GM12878 (cell line): ENCODE measurements around the gene SPHK2. TPM values are rescaled to one million over a fixed set of nuclear protein-coding genes. Genes with fewer than 3 reads are reported as not detected.

Experiments
- ATAC-seq: fragments of 200-7000 bp; cut with Tn5 transposase; 3 replicates; pipeline ENCODE4 v1.9.1; 2020; ENCODE audit warnings: mild to moderate bottlenecking, moderate library complexity
- BruUV-seq: library from RNA; stranded (reverse); fragments of 400-500 nt; replicated peaks from 2 replicates; lab custom pipeline; 2021; lab: Mats Ljungman, UMichigan
- CTCF ChIA-PET: fragments of 300-600 bp; sonication (Branson Sonifier 250); formaldehyde crosslinking; extraction: SDS; loops from one replicate; lab custom pipeline; 2021; ENCODE audit warnings: inconsistent platforms; lab: Yijun Ruan, JAX
- POLR2A ChIA-PET: fragments of 350-600 bp; formaldehyde crosslinking; extraction: SDS; loops from one replicate; lab custom pipeline; 2021; ENCODE audit warnings: inconsistent platforms; lab: Charles Lee
- RAD21 ChIA-PET: fragments of 300-600 bp; sonication (Branson Sonifier 250); formaldehyde crosslinking; loops from one replicate; lab custom pipeline; 2023; ENCODE audit warnings: antibody characterized with exemption; ENCODE audit not compliant: unreplicated experiment; lab: Charles Lee
- SMC1A ChIA-PET: fragments of 300-600 bp; sonication (Branson Sonifier 250); formaldehyde crosslinking; loops from one replicate; lab custom pipeline; 2023; ENCODE audit not compliant: unreplicated experiment, uncharacterized antibody; lab: Charles Lee
- DNase-seq: peaks from one replicate; pipeline ENCODE4 v3.0.0-alpha.2; 2011; ENCODE audit warnings: low read depth, low spot score
- FAIRE-seq: peaks from 3 replicates; lab custom pipeline; 2011; peaks lifted over from hg19 to GRCh38; lab: Jason Lieb, UNC
- H2AFZ ChIP-seq: 2 replicates; pipeline ENCODE4 v1.6.0; 2011; ENCODE audit warnings: low read depth, low read length, control low read depth; ENCODE audit not compliant: control insufficient read depth
- H3K27ac ChIP-seq: 2 replicates; pipeline ENCODE4 v1.5.1; 2011; ENCODE audit warnings: control low read depth; ENCODE audit not compliant: control insufficient read depth, insufficient read depth
- H3K27me3 ChIP-seq, 2 experiments: replicated peaks in 1 of 2; 2 replicates each; pipeline versions ENCODE4 v1.6.0 to v1.6.1; 2011; ENCODE audit warnings: low read length in 1 of 2; ENCODE audit not compliant: control insufficient read depth in 2 of 2, insufficient read depth in 2 of 2
- H3K36me3 ChIP-seq, 2 experiments: 2 replicates each; pipeline ENCODE4 v1.5.1; 2011; ENCODE audit warnings: low read length in 1 of 2; ENCODE audit not compliant: control insufficient read depth in 2 of 2, insufficient read depth in 2 of 2
- H3K4me1 ChIP-seq: 2 replicates; pipeline ENCODE4 v1.6.1; 2011; ENCODE audit warnings: mild to moderate bottlenecking, low read length, moderate library complexity, mixed read lengths; ENCODE audit not compliant: control insufficient read depth, insufficient read depth
- H3K4me2 ChIP-seq: 2 replicates; pipeline ENCODE4 v1.6.0; 2011; ENCODE audit warnings: control low read depth; ENCODE audit not compliant: control insufficient read depth, insufficient read depth
- H3K4me3 ChIP-seq: fragments of 200-600 bp; sonication (generic); 2 replicates; pipeline ENCODE4 v1.5.1; 2016
- H3K79me2 ChIP-seq: 2 replicates; pipeline ENCODE4 v1.6.0; 2011; ENCODE audit warnings: low read length; ENCODE audit not compliant: control insufficient read depth, insufficient read depth
- H3K9ac ChIP-seq: 2 replicates; pipeline ENCODE4 v1.8.0; 2011; ENCODE audit warnings: low read length, control low read depth, mixed read lengths; ENCODE audit not compliant: control insufficient read depth, insufficient read depth
- H3K9me3 ChIP-seq: replicated peaks from 3 replicates; pipeline ENCODE4 v1.5.1; 2011; ENCODE audit warnings: mild to moderate bottlenecking, low read length; ENCODE audit not compliant: control insufficient read depth, insufficient read depth
- H4K20me1 ChIP-seq: 2 replicates; pipeline ENCODE4 v1.6.0; 2011; ENCODE audit not compliant: control insufficient read depth, insufficient read depth
- EP300 ChIP-seq, 2 experiments: fragments of 150-350 bp in 1 of 2; IDR thresholded peaks; 2 replicates each; pipeline ENCODE4 v1.6.1; 2011 to 2012; ENCODE audit warnings: low read depth in 2 of 2, low read length in 2 of 2, borderline replicate concordance in 1 of 2, improper control_type of control experiment in 1 of 2, inconsistent platforms in 1 of 2; ENCODE audit not compliant: control insufficient read depth in 1 of 2
- KAT2A ChIP-seq: conservative IDR thresholded peaks from 2 replicates; pipeline ENCODE4 v1.6.1; 2011; ENCODE audit warnings: low read depth, low read length; ENCODE audit not compliant: control insufficient read depth
- POLR2A ChIP-seq: IDR thresholded peaks from 2 replicates; pipeline ENCODE4 v1.6.1; 2011; ENCODE audit warnings: low read depth, mild to moderate bottlenecking, low read length
- RFX5 ChIP-seq: IDR thresholded peaks from 2 replicates; pipeline ENCODE4 v1.6.1; 2011; ENCODE audit warnings: low read depth, low read length, improper control_type of control experiment
- SRF ChIP-seq, 2 experiments: IDR thresholded peaks; 2 replicates each; pipeline ENCODE4 v1.6.1; 2011; ENCODE audit warnings: low read depth in 2 of 2, low read length in 2 of 2, mild to moderate bottlenecking in 1 of 2, moderate library complexity in 1 of 2
- STAT1 ChIP-seq: fragments of 450-650 bp; conservative IDR thresholded peaks from 2 replicates; pipeline ENCODE4 v1.6.1; 2014; ENCODE audit warnings: antibody characterized with exemption, mild to moderate bottlenecking
- SUZ12 ChIP-seq: fragments of 200-600 bp; sonication (generic); IDR thresholded peaks from one replicate; pipeline ENCODE4 v1.6.1; 2018; ENCODE audit warnings: antibody characterized with exemption, mild to moderate bottlenecking; ENCODE audit not compliant: unreplicated experiment
- TCF7 ChIP-seq: IDR thresholded peaks from 2 replicates; pipeline ENCODE4 v1.6.1; 2014; ENCODE audit warnings: antibody characterized with exemption, borderline replicate concordance
- WGBS: methylation state at CpG from one replicate; pipeline ENCODE4 v1.1.6; 2016; ENCODE audit warnings: low lambda C conversion rate; ENCODE audit not compliant: insufficient replicate concordance, insufficient coverage; ENCODE audit errors: missing lambda C conversion rate; 5-methylcytosine and 5-hydroxymethylcytosine counted together
- in situ Hi-C: fragments of 300-500 bp; cut with MboI; formaldehyde crosslinking; loops from 9 replicates; pipeline ENCODE4 v1.14.3; 2018; ENCODE audit warnings: mixed read lengths
- intact Hi-C: fragments of 100-400 bp; cut with micrococcal nuclease; formaldehyde crosslinking; loops from one replicate; pipeline ENCODE4 v1.14.2; 2022; ENCODE audit not compliant: unreplicated experiment
- polyA plus RNA-seq, 11 experiments: library from polyadenylated mRNA; depleted of rRNA in 4 of 11; unstranded in 6 of 11; stranded (reverse) in 5 of 11; fragments of >200 nt; fragmentation: Nextera tagmentation in 4 of 11; fragmentation: Illumina TruSeq in 1 of 11; extraction: Ambion mirVana in 4 of 11; extraction: Trizol in 1 of 11; gene quantifications; 1 replicate in 1 of 11; 2 replicates in 10 of 11; pipeline versions ENCODE4 v1.2.1 to v1.2.3, GENCODE V29; 2011 to 2016; ENCODE audit warnings: inconsistent platforms in 2 of 11, missing spikeins in 2 of 11, low read depth in 1 of 11
- total RNA-seq, 4 experiments: library from RNA; depleted of rRNA in 3 of 4; stranded (reverse); fragments of >200 nt in 3 of 4; fragmentation: Illumina TruSeq in 1 of 4; extraction: Trizol in 1 of 4; gene quantifications; 2 replicates each; pipeline versions ENCODE4 v1.2.1 to v1.2.3, GENCODE V29; 2013 to 2021
- TF ChIP-seq, protein P1 (sequence below): IDR thresholded peaks from 2 replicates; pipeline ENCODE4 v1.6.1; 2012; ENCODE audit warnings: improper control_type of control experiment, low read depth, low read length; ENCODE audit not compliant: insufficient replicate concordance
- TF ChIP-seq, protein P2 (sequence below): fragments of 450-650 bp; IDR thresholded peaks from 2 replicates; pipeline ENCODE4 v1.6.1; 2017; ENCODE audit warnings: mild to moderate bottlenecking, low read depth, inconsistent platforms; ENCODE audit not compliant: poor library complexity, severe bottlenecking
- TF ChIP-seq, protein P3 (sequence below): fragments of 450-650 bp; IDR thresholded peaks from 2 replicates; pipeline ENCODE4 v1.6.1; 2017; ENCODE audit warnings: low read depth, mild to moderate bottlenecking, moderate library complexity

Gene SPHK2
- total and polyA plus RNA-seq, 10 of the 15 experiments (the other 5 are each of a cell fraction or from before 2014, with no cell fraction given) = 0.37 to 40.5 (median 11.2) TPM

DNA sequence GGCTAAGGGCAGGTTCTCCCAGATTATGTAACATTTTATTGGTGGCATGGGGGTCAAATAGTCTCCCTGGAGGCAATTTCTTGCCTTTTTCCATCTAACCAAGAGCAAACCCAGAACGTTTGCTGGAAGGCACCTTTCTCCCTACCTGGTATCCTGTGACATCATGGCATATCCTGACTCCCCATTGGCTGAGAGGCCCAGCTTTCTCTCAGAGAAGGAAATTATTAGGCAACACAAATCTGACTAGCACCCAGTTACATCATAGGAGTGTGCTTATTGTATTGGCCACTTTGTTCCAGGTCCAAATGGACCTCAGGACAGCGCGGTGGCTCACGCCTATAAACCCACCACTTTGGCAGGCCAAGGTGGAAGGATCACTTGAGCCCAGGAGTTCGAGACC lies 40.5 kb downstream of the SPHK2 start (continued):
- TF ChIP-seq, protein P1, sequence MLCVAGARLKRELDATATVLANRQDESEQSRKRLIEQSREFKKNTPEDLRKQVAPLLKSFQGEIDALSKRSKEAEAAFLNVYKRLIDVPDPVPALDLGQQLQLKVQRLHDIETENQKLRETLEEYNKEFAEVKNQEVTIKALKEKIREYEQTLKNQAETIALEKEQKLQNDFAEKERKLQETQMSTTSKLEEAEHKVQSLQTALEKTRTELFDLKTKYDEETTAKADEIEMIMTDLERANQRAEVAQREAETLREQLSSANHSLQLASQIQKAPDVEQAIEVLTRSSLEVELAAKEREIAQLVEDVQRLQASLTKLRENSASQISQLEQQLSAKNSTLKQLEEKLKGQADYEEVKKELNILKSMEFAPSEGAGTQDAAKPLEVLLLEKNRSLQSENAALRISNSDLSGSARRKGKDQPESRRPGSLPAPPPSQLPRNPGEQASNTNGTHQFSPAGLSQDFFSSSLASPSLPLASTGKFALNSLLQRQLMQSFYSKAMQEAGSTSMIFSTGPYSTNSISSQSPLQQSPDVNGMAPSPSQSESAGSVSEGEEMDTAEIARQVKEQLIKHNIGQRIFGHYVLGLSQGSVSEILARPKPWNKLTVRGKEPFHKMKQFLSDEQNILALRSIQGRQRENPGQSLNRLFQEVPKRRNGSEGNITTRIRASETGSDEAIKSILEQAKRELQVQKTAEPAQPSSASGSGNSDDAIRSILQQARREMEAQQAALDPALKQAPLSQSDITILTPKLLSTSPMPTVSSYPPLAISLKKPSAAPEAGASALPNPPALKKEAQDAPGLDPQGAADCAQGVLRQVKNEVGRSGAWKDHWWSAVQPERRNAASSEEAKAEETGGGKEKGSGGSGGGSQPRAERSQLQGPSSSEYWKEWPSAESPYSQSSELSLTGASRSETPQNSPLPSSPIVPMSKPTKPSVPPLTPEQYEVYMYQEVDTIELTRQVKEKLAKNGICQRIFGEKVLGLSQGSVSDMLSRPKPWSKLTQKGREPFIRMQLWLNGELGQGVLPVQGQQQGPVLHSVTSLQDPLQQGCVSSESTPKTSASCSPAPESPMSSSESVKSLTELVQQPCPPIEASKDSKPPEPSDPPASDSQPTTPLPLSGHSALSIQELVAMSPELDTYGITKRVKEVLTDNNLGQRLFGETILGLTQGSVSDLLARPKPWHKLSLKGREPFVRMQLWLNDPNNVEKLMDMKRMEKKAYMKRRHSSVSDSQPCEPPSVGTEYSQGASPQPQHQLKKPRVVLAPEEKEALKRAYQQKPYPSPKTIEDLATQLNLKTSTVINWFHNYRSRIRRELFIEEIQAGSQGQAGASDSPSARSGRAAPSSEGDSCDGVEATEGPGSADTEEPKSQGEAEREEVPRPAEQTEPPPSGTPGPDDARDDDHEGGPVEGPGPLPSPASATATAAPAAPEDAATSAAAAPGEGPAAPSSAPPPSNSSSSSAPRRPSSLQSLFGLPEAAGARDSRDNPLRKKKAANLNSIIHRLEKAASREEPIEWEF = no peak
- TF ChIP-seq EP300 (IDR thresholded peaks at IDR 0.05; ENCODE audit: borderline replicate concordance in 1 of 2, control insufficient read depth in 1 of 2, low read depth in 2 of 2, low read length in 2 of 2) = no peak
- TF ChIP-seq, all 136 proteins: peak for 3

DNA sequence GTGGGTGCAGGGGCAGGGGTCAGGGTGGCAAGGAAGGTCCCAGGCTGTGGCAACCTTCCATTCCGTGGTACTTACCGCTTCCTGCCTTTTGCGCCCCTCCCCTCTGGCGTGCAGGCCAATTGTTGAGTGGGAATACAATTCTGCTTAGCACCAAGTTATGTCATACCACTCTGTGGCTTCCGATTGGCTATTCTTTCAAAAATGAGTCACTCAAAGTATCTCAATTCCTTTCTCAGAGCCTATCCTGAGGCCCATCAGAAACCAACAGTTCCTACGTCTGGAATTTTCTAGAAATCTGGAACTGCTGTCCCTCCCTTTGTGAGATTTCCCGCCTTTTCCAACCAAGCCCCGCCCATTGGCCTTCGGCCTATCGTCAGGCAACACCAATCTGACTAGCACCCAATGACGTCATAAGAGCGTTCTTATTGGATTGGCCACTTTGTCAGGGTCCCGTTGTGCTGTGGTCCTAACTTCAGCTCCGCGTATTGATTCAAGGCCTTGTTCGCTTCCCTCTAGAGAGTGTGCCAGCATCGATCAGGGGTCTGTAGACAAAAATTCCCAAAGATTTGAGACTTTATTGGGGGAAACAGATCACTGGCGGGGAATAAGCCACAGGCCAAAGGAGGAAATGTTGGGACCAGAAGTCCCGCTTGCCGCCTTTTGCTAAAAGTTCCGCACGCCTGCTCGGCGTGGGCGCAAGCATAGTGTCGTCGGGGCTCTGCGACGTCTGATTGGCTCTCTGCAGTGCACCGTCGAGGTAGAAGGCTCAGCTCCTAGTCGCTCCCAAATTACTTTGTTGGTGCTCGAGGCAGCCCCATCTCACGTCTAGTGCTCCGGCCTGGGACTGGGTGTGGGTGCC lies 41.8 kb downstream of the SPHK2 start:
- Histone ChIP-seq H3K27ac (peak overlapping the region; percentile 96), H3K4me3 (peak overlapping the region; percentile 1; the same call in 1 of the 2 replicates), H3K9me3 (no peaks in the 10 kb centered on the region; the same call in 2 of the 3 replicates), H3K4me1 (peaks cover 9% of the 10 kb centered on the region), H3K27me3 (no peaks in the 10 kb centered on the region), H2AFZ (peak overlapping the region; percentile 98), H3K79me2 (no peaks in the 10 kb centered on the region), H3K9ac (peak overlapping the region; percentile 51), H3K36me3 (no peaks in the 10 kb centered on the region), H4K20me1 (no peaks in the 10 kb centered on the region), H3K4me2 (peak overlapping the region; percentile 90)
- DNase-seq = peak; percentile 83
- no TSS peak for BruUV-seq
- intact Hi-C loops = loop anchor here (5.0 kb wide), 1 partner anchor 121 kb away; no protein-coding TSS in a partner anchor
- ChIA-PET POLR2A (interaction anchor here (0.7 kb wide), 1 partner anchor 16 kb away, joined by 3 read pairs; no protein-coding TSS in a partner anchor), CTCF (interaction anchor here (1.0 to 3.6 kb wide), 2 partner anchors 14 to 52 kb away, joined by 3 to 20 read pairs; no protein-coding TSS in a partner anchor), SMC1A (no interaction called here), RAD21 (interaction anchor here (0.9 kb wide), 1 partner anchor 15 kb away, joined by 4 read pairs; the partner anchor contains the start of gene CA11)
- in situ Hi-C loops = no loop called here
- peak; percentile 97 for ATAC-seq
- WGBS = 28% methylated on average over 34 of the region's 35 CpGs
- peak; percentile 100 for FAIRE-seq
- TF ChIP-seq POLR2A (peak; percentile 22; the same call in 1 of the 2 replicates), STAT1 (no peak), TCF7 (no peak), SUZ12 (no peak), SRF (IDR thresholded peaks at IDR 0.05; ENCODE audit: low read depth in 2 of 2, low read length in 2 of 2) (no peak), KAT2A (no peak), RFX5 (peak; percentile 98)
- TF ChIP-seq, protein P2, sequence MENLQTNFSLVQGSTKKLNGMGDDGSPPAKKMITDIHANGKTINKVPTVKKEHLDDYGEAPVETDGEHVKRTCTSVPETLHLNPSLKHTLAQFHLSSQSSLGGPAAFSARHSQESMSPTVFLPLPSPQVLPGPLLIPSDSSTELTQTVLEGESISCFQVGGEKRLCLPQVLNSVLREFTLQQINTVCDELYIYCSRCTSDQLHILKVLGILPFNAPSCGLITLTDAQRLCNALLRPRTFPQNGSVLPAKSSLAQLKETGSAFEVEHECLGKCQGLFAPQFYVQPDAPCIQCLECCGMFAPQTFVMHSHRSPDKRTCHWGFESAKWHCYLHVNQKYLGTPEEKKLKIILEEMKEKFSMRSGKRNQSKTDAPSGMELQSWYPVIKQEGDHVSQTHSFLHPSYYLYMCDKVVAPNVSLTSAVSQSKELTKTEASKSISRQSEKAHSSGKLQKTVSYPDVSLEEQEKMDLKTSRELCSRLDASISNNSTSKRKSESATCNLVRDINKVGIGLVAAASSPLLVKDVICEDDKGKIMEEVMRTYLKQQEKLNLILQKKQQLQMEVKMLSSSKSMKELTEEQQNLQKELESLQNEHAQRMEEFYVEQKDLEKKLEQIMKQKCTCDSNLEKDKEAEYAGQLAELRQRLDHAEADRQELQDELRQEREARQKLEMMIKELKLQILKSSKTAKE = peak; percentile 18
- TF ChIP-seq, protein P3, sequence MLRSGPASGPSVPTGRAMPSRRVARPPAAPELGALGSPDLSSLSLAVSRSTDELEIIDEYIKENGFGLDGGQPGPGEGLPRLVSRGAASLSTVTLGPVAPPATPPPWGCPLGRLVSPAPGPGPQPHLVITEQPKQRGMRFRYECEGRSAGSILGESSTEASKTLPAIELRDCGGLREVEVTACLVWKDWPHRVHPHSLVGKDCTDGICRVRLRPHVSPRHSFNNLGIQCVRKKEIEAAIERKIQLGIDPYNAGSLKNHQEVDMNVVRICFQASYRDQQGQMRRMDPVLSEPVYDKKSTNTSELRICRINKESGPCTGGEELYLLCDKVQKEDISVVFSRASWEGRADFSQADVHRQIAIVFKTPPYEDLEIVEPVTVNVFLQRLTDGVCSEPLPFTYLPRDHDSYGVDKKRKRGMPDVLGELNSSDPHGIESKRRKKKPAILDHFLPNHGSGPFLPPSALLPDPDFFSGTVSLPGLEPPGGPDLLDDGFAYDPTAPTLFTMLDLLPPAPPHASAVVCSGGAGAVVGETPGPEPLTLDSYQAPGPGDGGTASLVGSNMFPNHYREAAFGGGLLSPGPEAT = 0 out of 2 replicates have a peak, but pooled peaks have one; percentile 29
